ENCODE measurements around the gene POLR1E.
A peak's percentile ranks its signal among the peaks of the same experiment; 100 is the strongest.

POLR1E gene, protein sequence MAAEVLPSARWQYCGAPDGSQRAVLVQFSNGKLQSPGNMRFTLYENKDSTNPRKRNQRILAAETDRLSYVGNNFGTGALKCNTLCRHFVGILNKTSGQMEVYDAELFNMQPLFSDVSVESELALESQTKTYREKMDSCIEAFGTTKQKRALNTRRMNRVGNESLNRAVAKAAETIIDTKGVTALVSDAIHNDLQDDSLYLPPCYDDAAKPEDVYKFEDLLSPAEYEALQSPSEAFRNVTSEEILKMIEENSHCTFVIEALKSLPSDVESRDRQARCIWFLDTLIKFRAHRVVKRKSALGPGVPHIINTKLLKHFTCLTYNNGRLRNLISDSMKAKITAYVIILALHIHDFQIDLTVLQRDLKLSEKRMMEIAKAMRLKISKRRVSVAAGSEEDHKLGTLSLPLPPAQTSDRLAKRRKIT

DNA sequence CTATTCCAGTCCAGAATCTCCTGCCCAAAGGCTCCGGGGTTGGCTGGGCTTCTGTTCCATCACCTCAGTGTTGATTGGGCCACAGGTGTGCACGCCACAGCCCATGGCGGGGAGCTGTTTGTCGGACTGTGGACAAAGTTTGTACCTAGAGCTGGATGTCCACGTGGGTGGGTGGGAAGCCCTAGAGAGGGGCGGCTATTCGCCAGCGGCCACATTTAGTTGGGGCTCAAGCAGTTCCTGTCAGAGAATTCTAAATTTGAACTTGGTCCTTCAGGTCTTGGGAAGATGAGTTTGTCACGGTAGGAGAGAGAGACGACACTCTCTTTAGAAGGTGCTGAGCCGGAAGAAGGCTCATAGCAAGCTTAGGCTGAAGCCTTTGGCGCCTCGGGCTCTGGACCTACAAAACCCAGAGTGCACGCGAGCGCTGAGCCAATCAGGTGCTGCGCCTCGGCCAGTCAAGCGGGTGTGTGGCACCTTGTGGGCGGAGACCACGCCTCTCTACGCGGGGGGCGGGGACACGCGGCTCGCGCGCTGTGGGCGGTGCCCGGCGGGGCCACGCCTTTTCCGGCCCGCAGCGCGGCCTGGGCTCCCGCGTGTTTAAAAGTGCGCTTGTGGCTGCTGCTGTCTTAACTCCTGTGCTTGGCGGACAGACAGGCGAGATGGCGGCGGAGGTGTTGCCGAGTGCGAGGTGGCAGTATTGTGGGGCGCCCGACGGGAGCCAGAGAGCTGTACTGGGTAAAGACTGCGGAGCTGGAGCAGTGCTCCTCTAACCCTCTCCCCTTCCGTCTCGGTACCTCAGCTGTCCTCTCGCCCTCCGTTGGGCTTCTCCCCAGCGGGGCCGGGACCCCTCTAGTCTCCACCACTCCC lies at the start of gene POLR1E:
Gene POLR1E (plus strand): TSS at position 560 of the 867 bp plus-strand sequence. CDS start 100 bp downstream, at position 660.
- Mint-ChIP-seq H3K9me3 (no peaks in the 10 kb centered on the region), H3K4me1 (peaks cover 41% of the 10 kb centered on the region), H3K27ac (peak within 1 kb of the TSS; percentile 94), H3K36me3 (peaks cover 40% of the 10 kb centered on the region), H3K4me3 (peak within 1 kb of the TSS; percentile 92)
- peak; percentile 98 for ATAC-seq
- DNase-seq (ENCODE audit: low spot score in 2 of 2) = peak; percentile 98

DNA sequence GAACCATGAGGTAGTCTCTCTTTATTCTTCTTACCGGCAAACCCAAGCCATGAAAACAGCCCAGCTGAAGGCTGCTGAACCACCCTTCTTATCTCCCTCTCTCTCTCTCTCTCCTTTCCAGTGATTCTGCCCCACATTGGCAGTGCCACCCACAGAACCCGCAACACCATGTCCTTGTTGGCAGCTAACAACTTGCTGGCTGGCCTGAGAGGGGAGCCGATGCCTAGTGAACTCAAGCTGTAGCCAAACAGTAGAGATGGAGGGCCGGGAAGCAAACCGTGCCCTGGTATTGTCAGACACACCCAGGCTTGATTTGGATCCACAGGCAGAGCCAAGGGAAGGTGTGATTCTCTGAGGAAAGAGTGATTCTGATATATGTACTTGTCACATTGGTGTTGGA lies 49.2 kb upstream of the POLR1E start:
- H3K4me3 Mint-ChIP-seq = no peak overlapping the region
- H3K4me1 Mint-ChIP-seq = peaks cover 4% of the 10 kb centered on the region
- H3K27ac Mint-ChIP-seq = no peak overlapping the region
- H3K9me3 Mint-ChIP-seq = no peaks in the 10 kb centered on the region
- DNase-seq (ENCODE audit: low spot score in 2 of 2) (no peak), ATAC-seq (no peak)
- H3K36me3 Mint-ChIP-seq = peaks cover 87% of the 10 kb centered on the region

DNA sequence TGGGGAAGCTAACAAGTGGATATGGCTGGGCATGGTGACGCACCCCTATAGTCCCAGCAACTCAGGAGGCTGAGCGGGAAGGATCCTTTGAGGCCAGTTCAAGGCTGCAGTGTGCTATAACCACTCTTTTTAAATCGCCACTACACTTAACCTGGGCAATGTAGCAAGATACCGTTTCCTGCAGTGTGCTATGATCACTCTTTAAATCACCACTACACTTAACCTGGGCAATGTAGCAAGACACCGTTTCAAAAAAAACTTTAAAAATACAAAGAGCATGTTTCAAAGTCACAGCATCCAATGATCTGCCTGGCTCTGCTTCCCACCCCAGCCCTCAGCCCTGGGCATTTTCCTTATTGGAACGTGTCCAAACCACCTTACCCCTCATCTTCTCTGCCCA lies 48.7 kb upstream of the POLR1E start:
- ATAC-seq (no peak), DNase-seq (ENCODE audit: low spot score in 2 of 2) (no peak)
- no peaks in the 10 kb centered on the region for H3K9me3 Mint-ChIP-seq
- peaks cover 4% of the 10 kb centered on the region for H3K4me1 Mint-ChIP-seq
- peaks cover 87% of the 10 kb centered on the region for H3K36me3 Mint-ChIP-seq
- no peak overlapping the region for H3K27ac Mint-ChIP-seq
- no peak overlapping the region for H3K4me3 Mint-ChIP-seq

DNA sequence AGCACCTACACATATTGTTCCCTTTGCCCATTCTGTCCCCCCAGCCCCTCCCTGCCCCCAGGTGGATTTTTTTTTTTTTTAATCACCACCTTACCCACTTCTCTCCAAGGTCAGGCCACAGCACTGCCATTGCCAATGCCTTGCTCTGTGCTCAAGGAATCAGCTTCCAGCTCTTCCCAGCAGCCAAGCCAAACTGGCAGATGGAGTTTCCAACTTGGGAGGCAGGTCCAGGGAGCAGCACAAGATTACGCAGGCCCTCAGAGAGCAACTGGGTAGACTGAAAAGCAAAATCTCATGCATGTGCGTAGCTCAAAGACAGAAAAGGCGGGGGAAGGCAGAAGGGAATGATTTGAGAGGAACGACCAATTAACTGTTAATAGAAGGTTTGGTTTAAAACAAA lies 48.1 kb upstream of the POLR1E start:
- H3K27ac Mint-ChIP-seq = no peak overlapping the region
- no peaks in the 10 kb centered on the region for H3K9me3 Mint-ChIP-seq
- no peak for DNase-seq (ENCODE audit: low spot score in 2 of 2)
- H3K36me3 Mint-ChIP-seq = peaks cover 88% of the 10 kb centered on the region
- ATAC-seq = no peak
- H3K4me3 Mint-ChIP-seq = no peak overlapping the region
- H3K4me1 Mint-ChIP-seq = peaks cover 4% of the 10 kb centered on the region

DNA sequence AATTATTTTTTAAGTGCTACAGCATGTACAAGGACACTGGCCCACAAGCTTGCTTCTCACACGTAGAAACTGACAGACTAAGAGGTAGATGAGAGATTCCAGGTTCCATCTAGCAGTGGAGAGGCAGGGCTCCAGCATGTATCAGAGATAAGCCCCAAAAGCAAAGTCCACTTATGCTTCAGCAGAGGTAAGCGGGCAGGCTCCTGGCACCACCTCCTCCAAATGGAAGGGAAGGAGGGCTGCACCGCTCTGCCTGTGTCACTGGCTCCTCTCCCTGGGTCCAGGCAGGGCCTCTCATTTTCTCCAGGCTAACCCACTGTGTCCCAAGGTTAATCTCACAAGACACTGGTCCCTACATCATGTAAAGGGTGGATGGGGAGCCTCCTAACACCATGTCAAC lies 47.4 kb upstream of the POLR1E start:
- ATAC-seq (no peak), DNase-seq (ENCODE audit: low spot score in 2 of 2) (no peak)
- Mint-ChIP-seq H3K9me3 (no peaks in the 10 kb centered on the region), H3K27ac (no peak overlapping the region), H3K4me1 (no peaks in the 10 kb centered on the region), H3K4me3 (no peak overlapping the region), H3K36me3 (peaks cover 83% of the 10 kb centered on the region)

DNA sequence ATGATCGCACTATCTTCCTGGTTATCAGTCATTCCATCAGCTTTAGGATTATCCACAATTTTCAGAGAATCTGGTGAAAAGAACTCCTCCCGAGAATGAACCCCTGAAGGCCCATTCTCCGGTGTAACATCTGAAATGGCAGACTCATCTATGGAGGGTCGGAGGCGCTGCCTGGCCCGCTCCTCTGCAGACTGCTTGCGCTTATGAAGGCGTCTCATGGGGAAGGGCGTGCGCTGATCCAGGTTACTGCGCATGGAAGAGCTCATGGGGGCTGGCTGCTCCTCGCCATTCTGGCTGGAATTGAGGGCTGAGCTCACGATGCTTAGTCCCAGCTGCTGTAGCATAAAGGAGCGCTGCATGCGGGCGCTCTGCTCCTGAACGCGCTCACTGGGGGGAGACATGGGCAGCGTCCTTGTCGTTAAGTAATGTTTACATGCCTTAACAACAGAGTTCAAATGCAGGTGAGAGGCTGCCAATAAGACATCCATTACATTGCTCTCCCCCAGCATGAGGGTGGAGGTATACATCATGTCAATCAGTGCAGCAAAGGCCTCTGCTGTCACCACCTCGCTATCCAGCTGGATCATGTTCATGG lies 43.9 kb upstream of the POLR1E start:
- H3K27ac Mint-ChIP-seq = peak overlapping the region; percentile 11
- peaks cover 58% of the 10 kb centered on the region for H3K36me3 Mint-ChIP-seq

DNA sequence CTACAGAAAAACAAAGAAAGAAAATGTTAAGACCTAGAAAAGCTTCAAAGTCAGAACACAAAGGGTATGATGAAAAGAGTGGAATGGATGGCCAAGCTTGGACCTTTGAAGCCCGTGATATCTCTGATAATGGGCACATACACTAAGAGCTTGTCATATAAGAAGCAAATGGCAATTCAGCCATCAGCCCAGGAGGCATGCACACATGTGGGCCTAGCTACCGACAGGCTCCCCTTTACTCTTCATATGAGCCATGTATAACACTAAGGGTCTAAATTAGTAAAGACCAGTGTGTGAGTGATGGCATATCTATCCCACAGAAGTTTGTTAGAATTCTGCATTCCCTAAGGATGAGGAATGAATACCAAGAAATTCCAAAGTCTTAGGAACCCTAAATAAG lies 43.2 kb upstream of the POLR1E start:
- DNase-seq (ENCODE audit: low spot score in 2 of 2) (no peak), ATAC-seq (no peak)
- Mint-ChIP-seq H3K27ac (no peak overlapping the region), H3K4me3 (no peak overlapping the region), H3K9me3 (no peaks in the 10 kb centered on the region), H3K4me1 (peaks cover 18% of the 10 kb centered on the region), H3K36me3 (peaks cover 51% of the 10 kb centered on the region)

More for the DNA sequence above, 43.9 kb upstream of the POLR1E start:
- DNase-seq (ENCODE audit: low spot score in 2 of 2) (no peak), ATAC-seq (no peak)
- no peaks in the 10 kb centered on the region for H3K9me3 Mint-ChIP-seq
- no peak overlapping the region for H3K4me3 Mint-ChIP-seq
- H3K4me1 Mint-ChIP-seq = peaks cover 15% of the 10 kb centered on the region

DNA sequence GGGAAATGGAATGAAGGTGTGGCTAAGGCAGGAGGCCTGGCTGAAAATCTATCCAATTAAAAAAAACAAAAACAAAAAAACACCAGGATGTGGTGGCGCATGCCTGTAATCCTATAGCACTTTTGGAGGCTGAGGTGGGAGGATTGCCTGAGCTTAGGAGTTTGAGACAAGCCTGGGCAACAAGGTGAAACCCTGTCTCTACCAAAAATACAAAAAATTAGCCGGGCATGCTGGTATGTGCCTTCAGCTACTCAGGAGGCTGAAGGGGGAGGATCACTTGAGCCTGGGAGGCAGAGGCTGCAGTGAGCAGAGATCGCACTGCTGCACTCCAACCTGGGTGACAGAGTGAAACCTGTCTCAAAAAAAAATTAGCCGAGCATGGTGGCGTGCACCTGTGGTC lies 42.2 kb upstream of the POLR1E start:
- no peak overlapping the region for H3K4me3 Mint-ChIP-seq
- no peak overlapping the region for H3K27ac Mint-ChIP-seq
- ATAC-seq = no peak
- H3K4me1 Mint-ChIP-seq = peaks cover 18% of the 10 kb centered on the region
- H3K36me3 Mint-ChIP-seq = peaks cover 51% of the 10 kb centered on the region
- DNase-seq (ENCODE audit: low spot score in 2 of 2) = no peak
- H3K9me3 Mint-ChIP-seq = no peaks in the 10 kb centered on the region

DNA sequence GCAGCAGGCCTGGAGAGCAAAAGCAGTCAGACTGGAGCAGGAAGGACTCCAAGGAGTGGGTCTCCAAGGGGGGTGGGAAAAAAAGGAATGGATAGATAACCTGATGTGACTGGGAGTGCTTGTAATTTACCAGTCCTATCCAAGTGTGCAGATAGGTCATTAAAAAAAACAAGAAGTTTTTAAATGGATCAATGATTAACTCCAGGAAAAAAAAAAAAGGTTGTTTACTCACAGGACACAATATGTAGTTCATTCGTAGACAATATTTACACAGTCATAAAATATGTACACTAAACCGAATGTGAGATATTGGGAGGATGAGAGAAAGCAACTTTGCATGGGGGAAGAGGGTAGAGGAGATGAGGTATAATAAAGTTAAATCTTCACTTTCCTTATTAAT lies 40.9 kb upstream of the POLR1E start:
- H3K27ac Mint-ChIP-seq = no peak overlapping the region
- DNase-seq (ENCODE audit: low spot score in 2 of 2) (no peak), ATAC-seq (no peak)
- peaks cover 18% of the 10 kb centered on the region for H3K4me1 Mint-ChIP-seq
- no peak overlapping the region for H3K4me3 Mint-ChIP-seq
- H3K36me3 Mint-ChIP-seq = peaks cover 49% of the 10 kb centered on the region
- no peaks in the 10 kb centered on the region for H3K9me3 Mint-ChIP-seq

DNA sequence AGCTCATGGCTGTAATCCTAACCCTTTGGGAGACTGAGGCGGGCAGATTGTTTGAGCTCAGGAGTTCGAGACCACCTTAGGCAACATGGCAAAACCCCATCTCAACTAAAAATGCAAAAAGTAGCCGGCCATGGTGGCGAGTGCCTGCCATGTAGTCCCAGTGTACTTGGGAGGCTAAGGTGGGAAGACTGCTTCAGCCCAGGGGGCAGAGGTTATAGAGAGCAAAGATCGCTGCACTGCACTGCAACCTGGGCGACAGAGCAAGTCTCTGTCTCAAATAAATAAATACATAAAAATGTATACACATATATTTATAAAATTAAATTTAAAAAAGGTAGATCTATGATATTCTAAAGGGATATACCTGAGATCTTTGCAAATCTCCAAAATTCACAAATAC lies 39.9 kb upstream of the POLR1E start:
- no peak for ATAC-seq
- H3K36me3 Mint-ChIP-seq = peaks cover 50% of the 10 kb centered on the region
- peak overlapping the region; percentile 56 for H3K27ac Mint-ChIP-seq

DNA sequence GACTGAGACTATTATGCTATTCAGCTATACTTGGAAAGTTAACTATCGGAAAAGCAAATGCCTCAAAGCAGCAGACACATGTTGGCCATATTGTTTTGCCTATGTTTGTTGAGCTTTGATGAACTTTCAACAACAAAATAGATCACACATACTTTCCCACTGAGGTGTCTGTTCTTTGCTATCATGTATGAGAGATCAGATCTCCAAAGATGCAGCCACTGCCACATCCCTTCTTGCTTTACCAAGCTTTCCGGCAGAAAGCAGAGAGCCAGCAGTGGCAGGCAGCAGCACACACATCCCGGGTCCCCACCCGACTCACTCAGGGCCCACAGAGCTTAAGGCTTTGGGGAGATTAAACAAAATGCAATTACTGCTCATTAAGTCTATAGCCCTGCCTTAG lies 39.3 kb upstream of the POLR1E start:
- no peak for DNase-seq (ENCODE audit: low spot score in 2 of 2)
- ATAC-seq = no peak
- H3K36me3 Mint-ChIP-seq = peaks cover 50% of the 10 kb centered on the region
- no peak overlapping the region for H3K4me3 Mint-ChIP-seq
- no peak overlapping the region for H3K27ac Mint-ChIP-seq
- H3K9me3 Mint-ChIP-seq = no peaks in the 10 kb centered on the region
- H3K4me1 Mint-ChIP-seq = peaks cover 18% of the 10 kb centered on the region

More for the DNA sequence above, 39.9 kb upstream of the POLR1E start:
- DNase-seq (ENCODE audit: low spot score in 2 of 2) = no peak
- Mint-ChIP-seq H3K4me3 (no peak overlapping the region), H3K9me3 (no peaks in the 10 kb centered on the region), H3K4me1 (peaks cover 18% of the 10 kb centered on the region)

DNA sequence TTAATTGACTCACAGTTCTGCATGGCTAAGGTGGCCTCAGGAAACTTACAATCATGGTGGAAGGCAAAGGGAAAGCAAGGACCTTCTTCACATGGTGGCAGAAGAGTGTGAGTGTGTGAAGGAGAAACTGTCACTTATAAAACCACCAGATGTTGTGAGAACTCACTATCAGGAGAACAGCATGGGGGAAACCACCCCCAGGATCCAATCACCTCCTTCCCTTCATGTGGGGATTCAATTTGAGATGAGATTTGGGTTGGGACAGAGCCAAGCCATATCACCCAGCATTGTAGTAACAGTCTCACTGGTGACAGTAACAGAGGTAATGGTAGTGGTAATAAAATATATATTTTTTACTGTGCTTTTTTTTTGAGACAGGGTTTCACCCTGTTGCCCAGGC lies 38.6 kb upstream of the POLR1E start:
- Mint-ChIP-seq H3K9me3 (no peaks in the 10 kb centered on the region), H3K27ac (no peak overlapping the region), H3K4me3 (no peak overlapping the region), H3K36me3 (peaks cover 43% of the 10 kb centered on the region), H3K4me1 (peaks cover 18% of the 10 kb centered on the region)
- ATAC-seq (no peak), DNase-seq (ENCODE audit: low spot score in 2 of 2) (no peak)

DNA sequence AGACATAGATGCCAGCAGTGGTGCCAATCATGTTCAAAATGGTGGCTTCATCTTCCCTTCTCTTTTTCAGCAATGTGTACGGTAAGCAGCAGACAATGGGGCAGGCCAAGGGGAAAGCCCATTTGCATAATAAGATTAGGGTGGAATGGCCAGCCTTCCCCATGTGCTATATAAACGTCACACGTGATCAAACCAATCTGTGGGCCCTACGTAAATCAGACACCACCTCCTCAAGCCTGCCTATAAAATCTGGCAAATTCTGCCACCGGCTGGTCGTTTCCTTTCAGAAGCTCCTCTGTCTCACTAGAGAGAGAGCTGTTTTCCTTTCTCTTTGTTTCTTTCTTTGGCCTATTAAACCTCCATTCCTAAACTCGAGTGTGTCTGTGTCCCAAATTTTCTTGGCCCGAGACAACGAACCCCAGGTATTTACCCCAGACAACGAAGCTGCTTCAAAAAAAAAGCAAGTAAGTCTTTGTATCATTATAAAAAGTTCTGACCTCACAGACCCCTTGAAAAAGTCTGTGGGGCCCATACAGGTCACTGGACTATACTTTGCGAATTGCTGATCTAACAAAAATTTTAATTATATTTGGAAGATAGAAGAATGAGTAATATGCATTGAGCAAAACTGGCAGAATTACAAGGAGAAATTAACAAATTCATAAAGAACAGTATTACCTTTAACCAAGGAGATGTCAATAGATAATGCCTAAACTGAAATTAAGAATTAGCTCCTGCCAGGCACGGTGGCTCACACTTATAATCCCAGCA lies 35.7 kb upstream of the POLR1E start:
- H3K36me3 Mint-ChIP-seq = peaks cover 35% of the 10 kb centered on the region
- H3K4me3 Mint-ChIP-seq = no peak overlapping the region
- no peak overlapping the region for H3K27ac Mint-ChIP-seq
- no peak for ATAC-seq
- peaks cover 31% of the 10 kb centered on the region for H3K4me1 Mint-ChIP-seq
- no peaks in the 10 kb centered on the region for H3K9me3 Mint-ChIP-seq
- no peak for DNase-seq (ENCODE audit: low spot score in 2 of 2)

DNA sequence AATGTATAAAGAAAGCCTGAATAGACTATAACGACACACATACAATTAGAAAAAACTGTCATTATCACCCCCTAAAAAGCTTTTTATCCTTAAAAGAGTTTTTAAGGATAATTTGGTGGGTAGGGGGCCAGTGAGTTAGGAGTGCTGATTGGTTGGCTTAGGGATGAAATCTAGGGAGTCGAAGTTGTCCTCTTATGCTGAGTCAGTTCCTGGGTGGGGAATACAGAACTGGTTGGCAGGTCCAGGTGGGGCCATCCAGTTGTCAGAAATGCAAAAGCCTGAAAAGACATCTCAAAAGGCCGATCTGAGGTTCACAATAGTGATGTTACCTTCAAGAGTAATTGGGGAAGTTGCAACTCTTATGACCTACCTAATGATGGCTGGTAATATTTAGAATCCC lies 34.1 kb upstream of the POLR1E start:
- peak overlapping the region; percentile 54 for H3K27ac Mint-ChIP-seq
- no peaks in the 10 kb centered on the region for H3K9me3 Mint-ChIP-seq

DNA sequence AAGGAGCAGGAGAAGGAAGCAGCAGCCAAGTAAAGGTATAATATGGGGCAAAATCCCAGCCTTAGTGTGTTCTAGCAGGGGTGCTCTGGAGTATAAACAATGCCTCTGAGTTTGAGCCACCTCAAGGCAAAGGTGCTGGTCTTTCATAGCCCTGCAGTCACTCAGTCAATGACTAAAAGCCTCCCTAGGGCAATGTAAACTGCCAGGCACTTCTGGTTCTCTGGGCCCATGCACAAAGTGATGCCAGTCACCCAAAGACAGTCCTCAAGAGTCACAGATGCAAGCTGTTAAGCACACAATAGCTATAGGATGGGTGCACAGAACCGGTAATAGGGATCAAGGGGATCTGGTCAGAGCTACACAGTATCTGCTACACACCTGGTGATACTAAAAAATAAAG lies 33.1 kb upstream of the POLR1E start:
- DNase-seq (ENCODE audit: low spot score in 2 of 2) = no peak
- no peak overlapping the region for H3K4me3 Mint-ChIP-seq
- H3K4me1 Mint-ChIP-seq = peaks cover 28% of the 10 kb centered on the region
- no peak for ATAC-seq
- H3K9me3 Mint-ChIP-seq = no peaks in the 10 kb centered on the region
- H3K36me3 Mint-ChIP-seq = peaks cover 34% of the 10 kb centered on the region
- no peak overlapping the region for H3K27ac Mint-ChIP-seq

More for the DNA sequence above, 34.1 kb upstream of the POLR1E start:
- Mint-ChIP-seq H3K4me3 (no peak overlapping the region), H3K36me3 (peaks cover 35% of the 10 kb centered on the region), H3K4me1 (peaks cover 27% of the 10 kb centered on the region)
- ATAC-seq (no peak), DNase-seq (ENCODE audit: low spot score in 2 of 2) (no peak)
